Superior temporal gyrus (tissue), 1 donor: ENCODE results near the gene MACROD1.

Source experiments
- DNase-seq: peaks from one replicate; pipeline ENCODE4 v3.0.0-alpha.2; 2016; ENCODE audit errors: extremely low spot score

MACROD1 gene

GRCh38 chr11:64093233-64094039 lies 72.5 kb downstream of the MACROD1 start:
- DNase-seq, result peak; percentile 22

GRCh38 chr11:64092761-64093136 lies 73.2 kb downstream of the MACROD1 start:
- DNase-seq, result no peak

- peak; percentile 89 for DNase-seq
Observed at GRCh38 chr11:64092111-64092760, 73.7 kb downstream of the MACROD1 start.

- DNase-seq, result no peak
Observed at GRCh38 chr11:64090806-64091516, 75.0 kb downstream of the MACROD1 start.

GRCh38 chr11:64089915-64090805 lies 75.8 kb downstream of the MACROD1 start:
- peak; percentile 31 for DNase-seq

GRCh38 chr11:64089493-64089892 lies 76.4 kb downstream of the MACROD1 start:
- DNase-seq, result no peak

- DNase-seq, result peak; percentile 13
Observed at GRCh38 chr11:64089027-64089360, 76.9 kb downstream of the MACROD1 start.

GRCh38 chr11:64088162-64089026 lies 77.5 kb downstream of the MACROD1 start:
- no peak for DNase-seq

- DNase-seq, result no peak
Observed at GRCh38 chr11:64086258-64087123, 79.4 kb downstream of the MACROD1 start.

- no peak for DNase-seq
Observed at GRCh38 chr11:64085906-64086257, 80.0 kb downstream of the MACROD1 start.

GRCh38 chr11:64084951-64085710 lies 80.8 kb downstream of the MACROD1 start:
- DNase-seq, result no peak

- DNase-seq, result no peak
Observed at GRCh38 chr11:64084146-64084950, 81.6 kb downstream of the MACROD1 start.

GRCh38 chr11:64083398-64084080 lies 82.4 kb downstream of the MACROD1 start:
- DNase-seq, result no peak

GRCh38 chr11:64081745-64082442 lies 84.0 kb downstream of the MACROD1 start:
- no peak for DNase-seq

GRCh38 chr11:64080390-64080789 lies 85.5 kb downstream of the MACROD1 start:
- no peak for DNase-seq

- no peak for DNase-seq
Observed at GRCh38 chr11:64078905-64079304, 87.0 kb downstream of the MACROD1 start.

- DNase-seq, result no peak
Observed at GRCh38 chr11:64078284-64078683, 87.6 kb downstream of the MACROD1 start.
